ENCODE measurements around the gene TACR1.

Gene TACR1

DNA sequence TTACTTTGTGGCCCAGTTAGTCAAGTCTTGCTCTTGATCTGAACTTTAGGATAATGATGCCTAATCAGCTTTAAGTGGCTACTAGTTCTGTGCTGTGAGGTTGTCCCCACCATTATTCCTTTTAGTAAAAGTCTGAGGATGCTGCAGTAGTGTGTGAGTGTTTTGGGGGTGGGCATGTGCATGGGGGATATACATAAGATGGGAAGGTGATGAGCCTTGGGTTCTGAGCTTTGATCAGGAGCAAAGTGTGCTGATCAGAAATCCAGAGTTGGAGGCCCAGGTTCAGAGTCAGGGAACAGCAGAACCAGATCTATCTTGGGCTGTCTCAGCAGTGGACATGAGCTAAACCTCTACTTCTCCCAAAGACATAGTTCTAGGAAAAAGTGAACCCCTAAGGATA lies 174.1 kb downstream of the TACR1 start:
- TF ChIP-seq, protein P1, sequence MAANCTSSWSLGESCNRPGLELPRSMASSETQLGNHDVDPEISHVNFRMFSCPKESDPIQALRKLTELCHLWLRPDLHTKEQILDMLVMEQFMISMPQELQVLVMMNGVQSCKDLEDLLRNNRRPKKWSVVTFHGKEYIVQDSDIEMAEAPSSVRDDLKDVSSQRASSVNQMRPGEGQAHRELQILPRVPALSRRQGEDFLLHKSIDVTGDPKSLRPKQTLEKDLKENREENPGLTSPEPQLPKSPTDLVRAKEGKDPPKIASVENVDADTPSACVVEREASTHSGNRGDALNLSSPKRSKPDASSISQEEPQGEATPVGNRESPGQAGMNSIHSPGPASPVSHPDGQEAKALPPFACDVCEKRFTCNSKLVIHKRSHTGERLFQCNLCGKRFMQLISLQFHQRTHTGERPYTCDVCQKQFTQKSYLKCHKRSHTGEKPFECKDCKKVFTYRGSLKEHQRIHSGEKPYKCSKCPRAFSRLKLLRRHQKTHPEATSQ (tag by site-specific recombination; IDR thresholded peaks at IDR 0.05), result no peak
- TF ChIP-seq, protein P2, sequence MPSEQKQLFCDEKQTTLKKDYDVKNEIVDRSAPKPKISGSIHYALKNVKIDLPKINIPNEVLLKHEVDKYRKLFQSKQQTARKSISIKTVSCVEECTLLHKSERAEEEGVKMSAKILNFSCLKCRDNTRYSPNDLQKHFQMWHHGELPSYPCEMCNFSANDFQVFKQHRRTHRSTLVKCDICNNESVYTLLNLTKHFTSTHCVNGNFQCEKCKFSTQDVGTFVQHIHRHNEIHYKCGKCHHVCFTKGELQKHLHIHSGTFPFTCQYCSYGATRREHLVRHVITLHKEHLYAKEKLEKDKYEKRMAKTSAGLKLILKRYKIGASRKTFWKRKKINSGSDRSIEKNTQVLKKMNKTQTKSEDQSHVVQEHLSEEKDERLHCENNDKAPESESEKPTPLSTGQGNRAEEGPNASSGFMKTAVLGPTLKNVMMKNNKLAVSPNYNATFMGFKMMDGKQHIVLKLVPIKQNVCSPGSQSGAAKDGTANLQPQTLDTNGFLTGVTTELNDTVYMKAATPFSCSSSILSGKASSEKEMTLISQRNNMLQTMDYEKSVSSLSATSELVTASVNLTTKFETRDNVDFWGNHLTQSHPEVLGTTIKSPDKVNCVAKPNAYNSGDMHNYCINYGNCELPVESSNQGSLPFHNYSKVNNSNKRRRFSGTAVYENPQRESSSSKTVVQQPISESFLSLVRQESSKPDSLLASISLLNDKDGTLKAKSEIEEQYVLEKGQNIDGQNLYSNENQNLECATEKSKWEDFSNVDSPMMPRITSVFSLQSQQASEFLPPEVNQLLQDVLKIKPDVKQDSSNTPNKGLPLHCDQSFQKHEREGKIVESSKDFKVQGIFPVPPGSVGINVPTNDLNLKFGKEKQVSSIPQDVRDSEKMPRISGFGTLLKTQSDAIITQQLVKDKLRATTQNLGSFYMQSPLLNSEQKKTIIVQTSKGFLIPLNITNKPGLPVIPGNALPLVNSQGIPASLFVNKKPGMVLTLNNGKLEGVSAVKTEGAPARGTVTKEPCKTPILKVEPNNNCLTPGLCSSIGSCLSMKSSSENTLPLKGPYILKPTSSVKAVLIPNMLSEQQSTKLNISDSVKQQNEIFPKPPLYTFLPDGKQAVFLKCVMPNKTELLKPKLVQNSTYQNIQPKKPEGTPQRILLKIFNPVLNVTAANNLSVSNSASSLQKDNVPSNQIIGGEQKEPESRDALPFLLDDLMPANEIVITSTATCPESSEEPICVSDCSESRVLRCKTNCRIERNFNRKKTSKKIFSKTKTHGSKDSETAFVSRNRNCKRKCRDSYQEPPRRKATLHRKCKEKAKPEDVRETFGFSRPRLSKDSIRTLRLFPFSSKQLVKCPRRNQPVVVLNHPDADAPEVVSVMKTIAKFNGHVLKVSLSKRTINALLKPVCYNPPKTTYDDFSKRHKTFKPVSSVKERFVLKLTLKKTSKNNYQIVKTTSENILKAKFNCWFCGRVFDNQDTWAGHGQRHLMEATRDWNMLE (tag by site-specific recombination; conservative IDR thresholded peaks at IDR 0.05; ENCODE audit: low read depth), result no peak
- TF ChIP-seq ZNF248 (tag by site-specific recombination; IDR thresholded peaks at IDR 0.05) (no peak), KLF16 (tag by site-specific recombination; IDR thresholded peaks at IDR 0.05) (no peak), ZNF391 (tag by site-specific recombination; IDR thresholded peaks at IDR 0.05; ENCODE audit: borderline replicate concordance, low read depth) (no peak), ZNF133 (tag by site-specific recombination; IDR thresholded peaks at IDR 0.05) (no peak), ZNF707 (tag by site-specific recombination; IDR thresholded peaks at IDR 0.05) (no peak), ZNF791 (tag by site-specific recombination; IDR thresholded peaks at IDR 0.05) (no peak), ZNF335 (tag by site-specific recombination; conservative IDR thresholded peaks at IDR 0.05) (no peak)
- TF ChIP-seq, protein P3, sequence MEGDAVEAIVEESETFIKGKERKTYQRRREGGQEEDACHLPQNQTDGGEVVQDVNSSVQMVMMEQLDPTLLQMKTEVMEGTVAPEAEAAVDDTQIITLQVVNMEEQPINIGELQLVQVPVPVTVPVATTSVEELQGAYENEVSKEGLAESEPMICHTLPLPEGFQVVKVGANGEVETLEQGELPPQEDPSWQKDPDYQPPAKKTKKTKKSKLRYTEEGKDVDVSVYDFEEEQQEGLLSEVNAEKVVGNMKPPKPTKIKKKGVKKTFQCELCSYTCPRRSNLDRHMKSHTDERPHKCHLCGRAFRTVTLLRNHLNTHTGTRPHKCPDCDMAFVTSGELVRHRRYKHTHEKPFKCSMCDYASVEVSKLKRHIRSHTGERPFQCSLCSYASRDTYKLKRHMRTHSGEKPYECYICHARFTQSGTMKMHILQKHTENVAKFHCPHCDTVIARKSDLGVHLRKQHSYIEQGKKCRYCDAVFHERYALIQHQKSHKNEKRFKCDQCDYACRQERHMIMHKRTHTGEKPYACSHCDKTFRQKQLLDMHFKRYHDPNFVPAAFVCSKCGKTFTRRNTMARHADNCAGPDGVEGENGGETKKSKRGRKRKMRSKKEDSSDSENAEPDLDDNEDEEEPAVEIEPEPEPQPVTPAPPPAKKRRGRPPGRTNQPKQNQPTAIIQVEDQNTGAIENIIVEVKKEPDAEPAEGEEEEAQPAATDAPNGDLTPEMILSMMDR (tag by site-specific recombination; IDR thresholded peaks at IDR 0.05), result no peak
- TF ChIP-seq, protein P4, sequence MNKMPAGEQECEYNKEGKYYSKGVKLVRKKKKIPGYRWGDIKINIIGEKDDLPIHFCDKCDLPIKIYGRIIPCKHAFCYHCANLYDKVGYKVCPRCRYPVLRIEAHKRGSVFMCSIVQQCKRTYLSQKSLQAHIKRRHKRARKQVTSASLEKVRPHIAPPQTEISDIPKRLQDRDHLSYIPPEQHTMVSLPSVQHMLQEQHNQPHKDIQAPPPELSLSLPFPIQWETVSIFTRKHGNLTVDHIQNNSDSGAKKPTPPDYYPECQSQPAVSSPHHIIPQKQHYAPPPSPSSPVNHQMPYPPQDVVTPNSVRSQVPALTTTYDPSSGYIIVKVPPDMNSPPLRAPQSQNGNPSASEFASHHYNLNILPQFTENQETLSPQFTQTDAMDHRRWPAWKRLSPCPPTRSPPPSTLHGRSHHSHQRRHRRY (tag by site-specific recombination; IDR thresholded peaks at IDR 0.05), result no peak
- TF ChIP-seq, protein P5, sequence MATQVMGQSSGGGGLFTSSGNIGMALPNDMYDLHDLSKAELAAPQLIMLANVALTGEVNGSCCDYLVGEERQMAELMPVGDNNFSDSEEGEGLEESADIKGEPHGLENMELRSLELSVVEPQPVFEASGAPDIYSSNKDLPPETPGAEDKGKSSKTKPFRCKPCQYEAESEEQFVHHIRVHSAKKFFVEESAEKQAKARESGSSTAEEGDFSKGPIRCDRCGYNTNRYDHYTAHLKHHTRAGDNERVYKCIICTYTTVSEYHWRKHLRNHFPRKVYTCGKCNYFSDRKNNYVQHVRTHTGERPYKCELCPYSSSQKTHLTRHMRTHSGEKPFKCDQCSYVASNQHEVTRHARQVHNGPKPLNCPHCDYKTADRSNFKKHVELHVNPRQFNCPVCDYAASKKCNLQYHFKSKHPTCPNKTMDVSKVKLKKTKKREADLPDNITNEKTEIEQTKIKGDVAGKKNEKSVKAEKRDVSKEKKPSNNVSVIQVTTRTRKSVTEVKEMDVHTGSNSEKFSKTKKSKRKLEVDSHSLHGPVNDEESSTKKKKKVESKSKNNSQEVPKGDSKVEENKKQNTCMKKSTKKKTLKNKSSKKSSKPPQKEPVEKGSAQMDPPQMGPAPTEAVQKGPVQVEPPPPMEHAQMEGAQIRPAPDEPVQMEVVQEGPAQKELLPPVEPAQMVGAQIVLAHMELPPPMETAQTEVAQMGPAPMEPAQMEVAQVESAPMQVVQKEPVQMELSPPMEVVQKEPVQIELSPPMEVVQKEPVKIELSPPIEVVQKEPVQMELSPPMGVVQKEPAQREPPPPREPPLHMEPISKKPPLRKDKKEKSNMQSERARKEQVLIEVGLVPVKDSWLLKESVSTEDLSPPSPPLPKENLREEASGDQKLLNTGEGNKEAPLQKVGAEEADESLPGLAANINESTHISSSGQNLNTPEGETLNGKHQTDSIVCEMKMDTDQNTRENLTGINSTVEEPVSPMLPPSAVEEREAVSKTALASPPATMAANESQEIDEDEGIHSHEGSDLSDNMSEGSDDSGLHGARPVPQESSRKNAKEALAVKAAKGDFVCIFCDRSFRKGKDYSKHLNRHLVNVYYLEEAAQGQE (tag by site-specific recombination; IDR thresholded peaks at IDR 0.05), result no peak
- ChIA-PET POLR2A (no interaction called here), CTCF (interaction anchor here (1.2 kb wide), 1 partner anchor 29 kb away, joined by 3 read pairs; no protein-coding TSS in a partner anchor)
- Histone ChIP-seq H3K4me3 (ENCODE audit: low read depth, low read length) (no peak overlapping the region), H3K4me1 (ENCODE audit: control insufficient read depth, insufficient read depth, low read length) (no peaks in the 10 kb centered on the region), H3K36me3 (ENCODE audit: control insufficient read depth in 2 of 2, insufficient read depth in 1 of 2, low read length in 2 of 2) (no peaks in the 10 kb centered on the region), H3K9me3 (ENCODE audit: control insufficient read depth, insufficient read depth, low read depth, low read length) (no peaks in the 10 kb centered on the region), H3K27ac (ENCODE audit: extremely low read depth, low read depth, low read length) (no peak overlapping the region)

All from HEK293 (cell line).